Mesendoderm (in vitro differentiated cells): ENCODE results near the gene ZNF618.

Experiments
- DNase-seq: peaks from one replicate; pipeline ENCODE4 v3.0.0; 2013
- H2AK5ac ChIP-seq: 2 replicates; pipeline ENCODE4 v1.6.1; 2013; ENCODE audit warnings: low read length, inconsistent platforms
- H2BK120ac ChIP-seq: 2 replicates; pipeline ENCODE4 v1.6.1; 2013; ENCODE audit warnings: low read depth, mild to moderate bottlenecking, low read length, moderate library complexity, mixed read lengths
- H2BK15ac ChIP-seq: replicated peaks from 2 replicates; pipeline ENCODE4 v1.6.1; 2013; ENCODE audit warnings: low read depth, mild to moderate bottlenecking, moderate library complexity
- H2BK5ac ChIP-seq: 2 replicates; pipeline ENCODE4 v1.6.1; 2013; ENCODE audit warnings: low read length, inconsistent platforms
- H3K18ac ChIP-seq: 2 replicates; pipeline ENCODE4 v1.6.1; 2013; ENCODE audit warnings: mild to moderate bottlenecking, low read length, mixed read lengths
- H3K23ac ChIP-seq: one replicate; pipeline ENCODE4 v1.6.1; 2013; ENCODE audit warnings: low read length
- H3K27ac ChIP-seq: 2 replicates; pipeline ENCODE4 v1.5.1; 2013; ENCODE audit warnings: low read depth, mild to moderate bottlenecking, inconsistent platforms, low read length, moderate library complexity
- H3K27me3 ChIP-seq: 2 replicates; pipeline ENCODE4 v1.6.1; 2013; ENCODE audit warnings: low read length, control low read depth, mild to moderate bottlenecking, inconsistent platforms; ENCODE audit not compliant: insufficient read depth, poor library complexity
- H3K36me3 ChIP-seq: 2 replicates; pipeline ENCODE4 v1.6.1; 2013; ENCODE audit warnings: low read length, inconsistent platforms; ENCODE audit not compliant: control insufficient read depth, insufficient read depth
- H3K4ac ChIP-seq: one replicate; pipeline ENCODE4 v1.6.1; 2013; ENCODE audit warnings: low read depth, mild to moderate bottlenecking, low read length, moderate library complexity
- H3K4me1 ChIP-seq: 2 replicates; pipeline ENCODE4 v1.6.1; 2013; ENCODE audit warnings: low read depth, low read length, inconsistent platforms; ENCODE audit not compliant: control insufficient read depth
- H3K4me2 ChIP-seq: 2 replicates; pipeline ENCODE4 v1.6.1; 2013; ENCODE audit warnings: low read length
- H3K4me3 ChIP-seq: 2 replicates; pipeline ENCODE4 v1.5.1; 2013; ENCODE audit warnings: mild to moderate bottlenecking, low read length
- H3K56ac ChIP-seq: one replicate; pipeline ENCODE4 v1.6.1; 2013; ENCODE audit warnings: low read length
- H3K79me1 ChIP-seq: 2 replicates; pipeline ENCODE4 v1.6.1; 2013; ENCODE audit warnings: low read length, inconsistent platforms
- H3K79me2 ChIP-seq: 2 replicates; pipeline ENCODE4 v1.6.1; 2013; ENCODE audit warnings: mild to moderate bottlenecking, low read length; ENCODE audit not compliant: control insufficient read depth, insufficient read depth
- H3K9ac ChIP-seq: 2 replicates; pipeline ENCODE4 v1.6.1; 2013; ENCODE audit warnings: low read length, inconsistent platforms
- H4K5ac ChIP-seq: one replicate; pipeline ENCODE4 v1.6.1; 2013; ENCODE audit warnings: low read length
- H4K8ac ChIP-seq: one replicate; pipeline ENCODE4 v1.6.1; 2013; ENCODE audit warnings: low read depth, mild to moderate bottlenecking, control low read depth, low read length, moderate library complexity
- WGBS: extraction: QIAGEN DNeasy Blood & Tissue Kit; methylation state at CpG from one replicate; pipeline ENCODE4 v1.1.7; 2013; ENCODE audit warnings: low lambda C conversion rate, missing lambda C conversion rate; ENCODE audit not compliant: insufficient coverage; ENCODE audit errors: extremely low coverage; 5-methylcytosine and 5-hydroxymethylcytosine counted together

ZNF618 gene

GRCh38 chr9:113963017-113963620, 87.0 kb downstream of the ZNF618 start:
- WGBS: 100% methylated on average over 2 of the region's 5 CpGs
- H3K27me3 ChIP-seq: no peaks in the 10 kb centered on the region

GRCh38 chr9:113963696-113964494, 87.8 kb downstream of the ZNF618 start:
- H3K79me2 ChIP-seq: no peaks in the 10 kb centered on the region
- H3K79me1 ChIP-seq: peaks cover 4% of the 10 kb centered on the region
- H3K36me3 ChIP-seq: peaks cover 3% of the 10 kb centered on the region
- H2BK120ac ChIP-seq: no peak overlapping the region
- no peak overlapping the region for H3K18ac ChIP-seq
- no peak overlapping the region for H3K56ac ChIP-seq
- no CpG with 5 or more reads among the region's 17 CpGs for WGBS
- H3K4me2 ChIP-seq: no peak overlapping the region
- no peak overlapping the region for H3K4ac ChIP-seq
- no peaks in the 10 kb centered on the region for H3K27me3 ChIP-seq
- H3K27ac ChIP-seq: no peak overlapping the region
- no peak overlapping the region for H3K23ac ChIP-seq
- H3K4me1 ChIP-seq: peaks cover 4% of the 10 kb centered on the region
- H2BK15ac ChIP-seq: no peak overlapping the region
- no peak overlapping the region for H2AK5ac ChIP-seq
- H3K4me3 ChIP-seq: no peak overlapping the region
- H3K9ac ChIP-seq: no peak overlapping the region
- H2BK5ac ChIP-seq: no peak overlapping the region
- H4K8ac ChIP-seq: no peak overlapping the region
- no peak overlapping the region for H4K5ac ChIP-seq
- DNase-seq: no peak

More at GRCh38 chr9:113963017-113963620, 87.0 kb downstream of the ZNF618 start:
- H3K79me1 ChIP-seq: peaks cover 4% of the 10 kb centered on the region
- no peak overlapping the region for H3K23ac ChIP-seq
- no peak overlapping the region for H2BK15ac ChIP-seq
- peaks cover 4% of the 10 kb centered on the region for H3K4me1 ChIP-seq
- no peak overlapping the region for H3K4me2 ChIP-seq
- H3K4ac ChIP-seq: no peak overlapping the region
- no peak overlapping the region for H2BK120ac ChIP-seq
- H2BK5ac ChIP-seq: no peak overlapping the region
- H3K9ac ChIP-seq: no peak overlapping the region
- no peak overlapping the region for H3K18ac ChIP-seq
- peaks cover 3% of the 10 kb centered on the region for H3K36me3 ChIP-seq
- H2AK5ac ChIP-seq: no peak overlapping the region
- no peak overlapping the region for H3K56ac ChIP-seq
- H4K5ac ChIP-seq: no peak overlapping the region
- H3K4me3 ChIP-seq: no peak overlapping the region
- no peak overlapping the region for H4K8ac ChIP-seq
- DNase-seq: peak; percentile 73
- H3K27ac ChIP-seq: no peak overlapping the region
- H3K79me2 ChIP-seq: no peaks in the 10 kb centered on the region

DNA sequence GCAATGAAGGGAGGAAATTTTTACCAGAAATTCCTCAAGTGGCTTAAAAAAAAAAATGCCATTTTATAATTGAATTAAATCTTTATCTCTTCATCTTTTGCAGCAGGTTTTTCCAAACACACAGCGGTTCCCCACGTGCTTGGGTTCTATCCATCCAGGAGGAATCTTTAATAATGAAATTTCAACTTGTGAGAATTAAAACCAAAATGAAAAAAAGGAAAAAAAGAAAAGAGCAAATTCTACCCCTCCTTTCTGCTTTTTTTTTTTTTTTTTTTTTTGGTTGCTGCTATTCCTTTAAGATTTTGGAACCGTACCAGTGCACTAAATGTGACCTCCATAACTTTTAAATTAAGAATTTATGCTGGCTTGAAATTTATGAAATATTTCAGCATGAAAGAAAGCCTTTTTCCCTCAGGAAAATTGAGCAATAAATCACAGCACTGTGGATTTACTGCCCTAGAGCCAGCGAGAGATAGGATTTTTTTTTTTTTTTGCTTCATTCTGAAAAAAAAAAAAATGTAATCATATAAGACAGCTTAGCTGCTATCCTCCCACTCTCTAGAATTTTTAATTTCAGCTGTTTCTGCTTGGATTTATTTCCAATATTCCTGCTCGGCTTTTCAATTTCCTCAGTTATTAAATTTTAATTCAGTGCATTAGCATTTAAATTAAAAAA, 88.5 kb downstream of the ZNF618 start:
- Histone ChIP-seq H3K4me3 (no peak overlapping the region), H3K9ac (no peak overlapping the region), H4K5ac (no peak overlapping the region), H3K27me3 (no peaks in the 10 kb centered on the region), H3K4me1 (peaks cover 4% of the 10 kb centered on the region), H3K4me2 (no peak overlapping the region), H2BK5ac (no peak overlapping the region), H3K4ac (no peak overlapping the region), H2AK5ac (no peak overlapping the region), H3K56ac (no peak overlapping the region), H2BK120ac (no peak overlapping the region), H2BK15ac (no peak overlapping the region), H3K27ac (no peak overlapping the region), H3K79me2 (no peaks in the 10 kb centered on the region), H3K36me3 (peaks cover 3% of the 10 kb centered on the region), H3K23ac (no peak overlapping the region), H4K8ac (no peak overlapping the region), H3K18ac (no peak overlapping the region), H3K79me1 (peaks cover 6% of the 10 kb centered on the region)
- no peak for DNase-seq
- no CpG with 5 or more reads among the region's 5 CpGs for WGBS

DNA sequence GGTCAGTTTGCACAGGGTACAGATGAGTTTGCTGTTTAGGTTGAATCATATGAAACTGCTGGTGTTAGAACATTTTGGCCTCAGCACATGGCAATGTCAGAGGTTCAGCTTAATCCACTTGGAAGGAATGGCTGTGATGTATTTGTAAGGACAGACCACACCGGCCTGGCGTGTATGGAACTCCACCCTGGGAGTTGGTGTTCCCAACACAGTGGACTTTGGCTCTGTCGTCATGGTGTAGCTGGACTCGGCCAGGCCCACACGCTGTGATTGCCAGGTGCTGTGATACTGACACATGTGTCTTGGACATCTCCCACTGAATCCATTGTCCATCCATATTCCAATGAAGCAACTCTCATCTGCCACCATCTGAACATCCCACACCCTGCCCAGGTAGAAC, 90.3 kb downstream of the ZNF618 start:
- WGBS: no CpG with 5 or more reads among the region's 5 CpGs
- Histone ChIP-seq H3K27me3 (no peaks in the 10 kb centered on the region), H4K8ac (no peak overlapping the region), H3K79me1 (peaks cover 4% of the 10 kb centered on the region), H3K18ac (no peak overlapping the region), H2BK15ac (no peak overlapping the region), H3K56ac (no peak overlapping the region), H3K27ac (no peak overlapping the region), H2AK5ac (no peak overlapping the region), H4K5ac (no peak overlapping the region), H3K4me1 (peaks cover 4% of the 10 kb centered on the region), H3K9ac (no peak overlapping the region), H3K4me2 (no peak overlapping the region), H3K36me3 (peaks cover 3% of the 10 kb centered on the region), H3K4ac (no peak overlapping the region), H3K4me3 (no peak overlapping the region), H3K79me2 (no peaks in the 10 kb centered on the region), H3K23ac (no peak overlapping the region), H2BK5ac (no peak overlapping the region), H2BK120ac (no peak overlapping the region)
- DNase-seq: no peak

DNA sequence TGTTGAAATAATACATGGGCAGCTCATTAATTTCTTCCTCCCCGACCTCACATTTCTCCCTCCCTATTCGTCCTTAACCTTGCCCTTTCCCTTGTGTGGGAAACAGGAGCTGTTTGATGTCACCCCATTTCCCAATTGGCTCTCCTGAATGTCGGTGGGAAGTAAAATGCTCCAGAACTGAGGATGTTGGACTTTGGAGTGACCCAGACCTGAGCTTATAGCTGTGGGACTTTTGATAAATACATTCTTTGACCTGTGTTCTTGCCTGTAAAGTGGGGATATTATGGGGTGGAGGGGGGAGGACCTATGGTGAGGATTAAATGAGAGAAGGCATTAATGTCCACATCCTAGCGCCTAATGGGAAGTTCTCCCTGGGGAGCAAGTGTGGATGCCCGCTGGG, 91.3 kb downstream of the ZNF618 start:
- H3K79me2 ChIP-seq: no peaks in the 10 kb centered on the region
- no peak overlapping the region for H3K18ac ChIP-seq
- WGBS: no CpG with 5 or more reads among the region's 5 CpGs
- no peak overlapping the region for H3K56ac ChIP-seq
- no peak overlapping the region for H4K8ac ChIP-seq
- H3K23ac ChIP-seq: no peak overlapping the region
- H3K27ac ChIP-seq: no peak overlapping the region
- no peak overlapping the region for H2BK5ac ChIP-seq
- peaks cover 4% of the 10 kb centered on the region for H3K4me1 ChIP-seq
- H3K4ac ChIP-seq: no peak overlapping the region
- H3K9ac ChIP-seq: no peak overlapping the region
- H3K79me1 ChIP-seq: peaks cover 4% of the 10 kb centered on the region
- DNase-seq: no peak
- H2AK5ac ChIP-seq: no peak overlapping the region
- no peaks in the 10 kb centered on the region for H3K27me3 ChIP-seq
- H3K36me3 ChIP-seq: peaks cover 3% of the 10 kb centered on the region
- no peak overlapping the region for H3K4me2 ChIP-seq
- no peak overlapping the region for H2BK120ac ChIP-seq
- H3K4me3 ChIP-seq: no peak overlapping the region
- no peak overlapping the region for H4K5ac ChIP-seq
- no peak overlapping the region for H2BK15ac ChIP-seq
